ENCODE measurements around the gene RCAN3.

RCAN3 gene

GRCh38 chr1:24570265-24571125 lies 67.9 kb downstream of the RCAN3 start:
- TF ChIP-seq CTCF (IDR thresholded peaks at IDR 0.05; ENCODE audit: borderline replicate concordance, control extremely low read depth, extremely low read depth, insufficient read depth, missing control alignments), result no peak
- in situ Hi-C loops (cut with MboI; ENCODE audit: low sequenced_read_pairs, unreplicated experiment), result no loop called here
- no peak for DNase-seq (ENCODE audit: low spot score)

GRCh38 chr1:24572301-24572700 lies 69.7 kb downstream of the RCAN3 start:
- in situ Hi-C loops (cut with MboI; ENCODE audit: low sequenced_read_pairs, unreplicated experiment), result no loop called here
- DNase-seq (ENCODE audit: low spot score), result no peak
- no peak for TF ChIP-seq CTCF (IDR thresholded peaks at IDR 0.05; ENCODE audit: borderline replicate concordance, control extremely low read depth, extremely low read depth, insufficient read depth, missing control alignments)

- no peak for TF ChIP-seq CTCF (IDR thresholded peaks at IDR 0.05; ENCODE audit: borderline replicate concordance, control extremely low read depth, extremely low read depth, insufficient read depth, missing control alignments)
- in situ Hi-C loops (cut with MboI; ENCODE audit: low sequenced_read_pairs, unreplicated experiment), result no loop called here
- DNase-seq (ENCODE audit: low spot score), result no peak
Observed at GRCh38 chr1:24575905-24576587, 73.4 kb downstream of the RCAN3 start.

- in situ Hi-C loops (cut with MboI; ENCODE audit: low sequenced_read_pairs, unreplicated experiment), result no loop called here
- no peak for DNase-seq (ENCODE audit: low spot score)
- TF ChIP-seq CTCF (IDR thresholded peaks at IDR 0.05; ENCODE audit: borderline replicate concordance, control extremely low read depth, extremely low read depth, insufficient read depth, missing control alignments), result no peak
Observed at GRCh38 chr1:24578846-24579245, 76.2 kb downstream of the RCAN3 start.

- in situ Hi-C loops (cut with MboI; ENCODE audit: low sequenced_read_pairs, unreplicated experiment), result no loop called here
- no peak for TF ChIP-seq CTCF (IDR thresholded peaks at IDR 0.05; ENCODE audit: borderline replicate concordance, control extremely low read depth, extremely low read depth, insufficient read depth, missing control alignments)
- DNase-seq (ENCODE audit: low spot score), result no peak
Observed at GRCh38 chr1:24580756-24581155, 78.1 kb downstream of the RCAN3 start.

GRCh38 chr1:24584171-24584647 lies 81.6 kb downstream of the RCAN3 start:
- in situ Hi-C loops (cut with MboI; ENCODE audit: low sequenced_read_pairs, unreplicated experiment), result no loop called here
- no peak for TF ChIP-seq CTCF (IDR thresholded peaks at IDR 0.05; ENCODE audit: borderline replicate concordance, control extremely low read depth, extremely low read depth, insufficient read depth, missing control alignments)
- no peak for DNase-seq (ENCODE audit: low spot score)
